IMR-90 (cell line): ENCODE data around the gene MEIS1. TPM values are rescaled to one million over a fixed set of nuclear protein-coding genes. Genes with fewer than 3 reads are reported as not detected.

ENCODE experiments used
- ATAC-seq: fragments of 200-7000 bp; cut with Tn5 transposase; 2 replicates; pipeline ENCODE4 v1.9.1; 2020; ENCODE audit warnings: low read depth, mild to moderate bottlenecking, moderate library complexity
- BruUV-seq: library from RNA; stranded (reverse); fragments of 400-500 nt; replicated peaks from 2 replicates; lab custom pipeline; 2021; lab: Mats Ljungman, UMichigan
- CTCF ChIA-PET: fragments of 300-600 bp; formaldehyde crosslinking; extraction: SDS; loops from one replicate; lab custom pipeline; 2021; ENCODE audit warnings: antibody characterized with exemption; lab: Yijun Ruan, JAX
- POLR2A ChIA-PET: fragments of 300-600 bp; sonication (Branson Sonifier 250); formaldehyde crosslinking; loops from one replicate; lab custom pipeline; 2022; ENCODE audit warnings: antibody characterized with exemption; ENCODE audit not compliant: unreplicated experiment; lab: Charles Lee
- DNase-seq: peaks from one replicate; pipeline ENCODE4 v3.0.0; 2013
- H2AFZ ChIP-seq: replicated peaks from 2 replicates; pipeline ENCODE3; 2013; ENCODE audit warnings: low read length, mild to moderate bottlenecking; ENCODE audit not compliant: poor library complexity
- H2AK5ac ChIP-seq: 2 replicates; pipeline ENCODE4 v1.6.1; 2013; ENCODE audit warnings: low read depth, low read length, inconsistent platforms
- H2AK9ac ChIP-seq: replicated peaks from 2 replicates; pipeline ENCODE3; 2013; ENCODE audit warnings: mild to moderate bottlenecking, low read depth, low read length, moderate library complexity; ENCODE audit not compliant: poor library complexity
- H2BK120ac ChIP-seq: 2 replicates; pipeline ENCODE4 v1.6.1; 2013; ENCODE audit warnings: low read depth, low read length, inconsistent platforms
- H2BK15ac ChIP-seq: 3 replicates; pipeline ENCODE4 v1.6.1; 2013; ENCODE audit warnings: low read depth, low read length, inconsistent platforms
- H2BK20ac ChIP-seq: 2 replicates; pipeline ENCODE4 v1.6.1; 2013; ENCODE audit warnings: low read depth, mild to moderate bottlenecking, inconsistent platforms, low read length, moderate library complexity
- H2BK5ac ChIP-seq: 2 replicates; pipeline ENCODE4 v1.6.1; 2013; ENCODE audit warnings: mild to moderate bottlenecking, low read depth, low read length, inconsistent platforms; ENCODE audit not compliant: poor library complexity, severe bottlenecking
- H3K14ac ChIP-seq: replicated peaks from 2 replicates; pipeline ENCODE4 v1.6.1; 2013; ENCODE audit warnings: low read depth, low read length, inconsistent platforms
- H3K18ac ChIP-seq: 2 replicates; pipeline ENCODE4 v1.6.1; 2013; ENCODE audit warnings: low read depth, low read length, control low read depth
- H3K23ac ChIP-seq: 2 replicates; pipeline ENCODE4 v1.6.1; 2013; ENCODE audit warnings: low read depth, low read length, inconsistent platforms
- H3K27ac ChIP-seq: 2 replicates; pipeline ENCODE4 v1.5.1; 2013; ENCODE audit warnings: mild to moderate bottlenecking, control low read depth, low read length; ENCODE audit not compliant: insufficient read depth
- H3K27me3 ChIP-seq: 2 replicates; pipeline ENCODE4 v1.6.1; 2013; ENCODE audit warnings: low read length; ENCODE audit not compliant: control insufficient read depth, insufficient read depth
- H3K36me3 ChIP-seq: 2 replicates; pipeline ENCODE4 v1.6.1; 2013; ENCODE audit warnings: low read length, mixed read lengths; ENCODE audit not compliant: control insufficient read depth, insufficient read depth
- H3K4ac ChIP-seq: 2 replicates; pipeline ENCODE4 v1.6.1; 2013; ENCODE audit warnings: low read depth, low read length, inconsistent platforms
- H3K4me1 ChIP-seq: 2 replicates; pipeline ENCODE4 v1.6.1; 2013; ENCODE audit warnings: low read length, mixed read lengths; ENCODE audit not compliant: control insufficient read depth, insufficient read depth
- H3K4me2 ChIP-seq: 2 replicates; pipeline ENCODE4 v1.6.1; 2013; ENCODE audit warnings: low read depth, mild to moderate bottlenecking, control low read depth, low read length, moderate library complexity
- H3K4me3 ChIP-seq: 2 replicates; pipeline ENCODE4 v1.5.1; 2013; ENCODE audit warnings: low read depth, mild to moderate bottlenecking, control low read depth, low read length, moderate library complexity; ENCODE audit not compliant: insufficient read depth
- H3K56ac ChIP-seq: 2 replicates; pipeline ENCODE4 v1.6.1; 2013; ENCODE audit warnings: low read length, inconsistent platforms; ENCODE audit not compliant: insufficient read depth; ENCODE audit errors: extremely low read depth
- H3K79me1 ChIP-seq, 2 experiments: 2 replicates each; pipeline ENCODE4 v1.6.1; 2013; ENCODE audit warnings: low read length in 2 of 2, inconsistent platforms in 1 of 2, low read depth in 1 of 2
- H3K9ac ChIP-seq: 2 replicates; pipeline ENCODE4 v1.6.1; 2013; ENCODE audit warnings: low read depth, low read length, control low read depth
- H3K9me1 ChIP-seq: 2 replicates; pipeline ENCODE4 v1.6.1; 2013; ENCODE audit warnings: low read length, inconsistent platforms; ENCODE audit not compliant: insufficient read depth
- H3K9me3 ChIP-seq: 2 replicates; pipeline ENCODE4 v1.6.1; 2013; ENCODE audit warnings: low read length; ENCODE audit not compliant: control insufficient read depth, insufficient read depth
- H4K20me1 ChIP-seq: 2 replicates; pipeline ENCODE4 v1.6.1; 2013; ENCODE audit warnings: low read length, inconsistent platforms; ENCODE audit not compliant: insufficient read depth
- H4K5ac ChIP-seq: 2 replicates; pipeline ENCODE4 v1.6.1; 2013; ENCODE audit warnings: mild to moderate bottlenecking, low read depth, low read length, control low read depth
- H4K8ac ChIP-seq, 2 experiments: 2 replicates each; pipeline ENCODE4 v1.6.1; 2013; ENCODE audit warnings: low read depth in 2 of 2, low read length in 2 of 2, control low read depth in 1 of 2, inconsistent platforms in 1 of 2
- H4K91ac ChIP-seq: 2 replicates; pipeline ENCODE4 v1.6.1; 2013; ENCODE audit warnings: low read depth, low read length, inconsistent platforms; ENCODE audit not compliant: insufficient read depth
- BHLHE40 ChIP-seq: fragments of 150-350 bp; IDR thresholded peaks from 2 replicates; pipeline ENCODE4 v1.6.1; 2016; ENCODE audit warnings: mild to moderate bottlenecking, low read depth, low read length
- CEBPB ChIP-seq: IDR thresholded peaks from 2 replicates; pipeline ENCODE4 v1.6.1; 2012; ENCODE audit warnings: low read depth, low read length, improper control_type of control experiment
- CHD1 ChIP-seq: IDR thresholded peaks from 2 replicates; pipeline ENCODE4 v1.6.1; 2012; ENCODE audit warnings: low read depth, low read length, improper control_type of control experiment
- FOS ChIP-seq: fragments of 150-350 bp; IDR thresholded peaks from 2 replicates; pipeline ENCODE4 v1.6.1; 2016; ENCODE audit warnings: low read depth, low read length
- MAFK ChIP-seq: IDR thresholded peaks from 2 replicates; pipeline ENCODE4 v1.6.1; 2012; ENCODE audit warnings: low read depth, low read length, improper control_type of control experiment
- MAZ ChIP-seq: IDR thresholded peaks from 2 replicates; pipeline ENCODE4 v1.6.1; 2012; ENCODE audit warnings: low read depth, mild to moderate bottlenecking, low read length, improper control_type of control experiment, moderate library complexity, borderline replicate concordance
- MXI1 ChIP-seq: IDR thresholded peaks from 2 replicates; pipeline ENCODE4 v1.6.1; 2012; ENCODE audit warnings: low read depth, mild to moderate bottlenecking, low read length, moderate library complexity, borderline replicate concordance
- POLR2A ChIP-seq: IDR thresholded peaks from 2 replicates; pipeline ENCODE4 v1.6.1; 2012; ENCODE audit warnings: mild to moderate bottlenecking, low read depth, low read length
- RAD21 ChIP-seq: IDR thresholded peaks from 2 replicates; pipeline ENCODE4 v1.6.1; 2012; ENCODE audit warnings: low read length, improper control_type of control experiment
- RCOR1 ChIP-seq: IDR thresholded peaks from 2 replicates; pipeline ENCODE4 v1.6.1; 2012; ENCODE audit warnings: mild to moderate bottlenecking, low read length, improper control_type of control experiment; ENCODE audit not compliant: insufficient replicate concordance
- RFX5 ChIP-seq: IDR thresholded peaks from 2 replicates; pipeline ENCODE4 v1.8.0; 2012; ENCODE audit warnings: low read depth, mild to moderate bottlenecking, low read length, moderate library complexity
- SMC3 ChIP-seq: fragments of 150-350 bp; IDR thresholded peaks from 2 replicates; pipeline ENCODE4 v1.6.1; 2016; ENCODE audit warnings: low read depth, mild to moderate bottlenecking, antibody characterized with exemption, low read length, moderate library complexity
- WGBS, 2 experiments: methylation state at CpG; one replicate each; pipeline versions ENCODE4 v1.1.5 to v1.1.7; 2013; ENCODE audit warnings: missing lambda C conversion rate in 2 of 2; ENCODE audit not compliant: insufficient read length in 1 of 2; ENCODE audit errors: extremely low coverage in 2 of 2; 5-methylcytosine and 5-hydroxymethylcytosine counted together
- dilution Hi-C: fragments of 300-500 bp; cut with HindIII; formaldehyde crosslinking; loops from one replicate; pipeline ENCODE4 v1.14.3; 2018; ENCODE audit warnings: low sequenced_read_pairs; ENCODE audit not compliant: unreplicated experiment
- in situ Hi-C: fragments of 300-500 bp; cut with MboI; formaldehyde crosslinking; loops from 3 replicates; pipeline ENCODE4 v1.14.3; 2019; ENCODE audit warnings: low sequenced_read_pairs, inconsistent platforms, mixed read lengths
- intact Hi-C: fragments of 100-400 bp; cut with micrococcal nuclease; formaldehyde crosslinking; loops from 2 replicates; pipeline ENCODE4 v1.10.0; 2022
- polyA plus RNA-seq, 3 experiments: library from polyadenylated mRNA; depleted of rRNA; stranded (reverse); fragments of >200 nt; gene quantifications; 2 replicates each; pipeline ENCODE4 v1.2.3, GENCODE V29; 2012; ENCODE audit warnings: low replicate concordance in 1 of 3
- total RNA-seq: library from RNA; depleted of rRNA; stranded (reverse); fragments of >200 nt; gene quantifications from 2 replicates; pipeline ENCODE4 v1.2.3, GENCODE V29; 2012
- TF ChIP-seq, protein P1 (sequence below): fragments of 150-350 bp; IDR thresholded peaks from 2 replicates; pipeline ENCODE4 v1.6.1; 2016; ENCODE audit warnings: low read depth, mild to moderate bottlenecking, low read length, moderate library complexity, borderline replicate concordance
- TF ChIP-seq, protein P2 (sequence below): fragments of 150-350 bp; IDR thresholded peaks from 2 replicates; pipeline ENCODE4 v1.6.1; 2017; ENCODE audit warnings: mild to moderate bottlenecking, antibody characterized with exemption, low read length, low read depth
- TF ChIP-seq, protein P3 (sequence below): conservative IDR thresholded peaks from 2 replicates; pipeline ENCODE4 v1.5.1; 2012; ENCODE audit warnings: mild to moderate bottlenecking, low read depth, low read length, improper control_type of control experiment

Gene MEIS1
- total and polyA plus RNA-seq, 2 of the 4 experiments (the other 2 are of a cell fraction), result 54.4 to 157 TPM

DNA sequence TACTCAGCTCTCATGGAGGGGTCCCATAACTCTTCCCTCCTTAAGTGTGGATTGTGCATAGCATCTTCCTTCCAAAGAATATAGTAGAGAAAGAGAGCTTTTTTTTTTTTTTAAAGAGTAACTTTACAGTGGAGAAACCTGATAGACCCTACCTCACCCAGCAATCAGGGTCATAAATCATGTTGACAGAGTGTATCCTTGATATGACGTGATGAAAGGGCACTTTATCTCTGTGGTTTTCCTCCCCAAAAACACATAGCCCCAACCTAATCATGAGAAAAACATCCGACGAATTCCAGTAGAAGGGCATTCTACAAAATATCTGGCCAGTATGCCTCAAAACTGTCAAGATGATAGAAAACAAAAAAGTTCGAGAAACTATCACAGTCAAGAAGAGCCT is 29.5 kb upstream of the MEIS1 start:
- Histone ChIP-seq H3K18ac (no peak overlapping the region), H2AK5ac (no peak overlapping the region), H3K9ac (no peak overlapping the region), H3K4ac (no peak overlapping the region), H3K4me2 (no peak overlapping the region), H3K9me3 (0 out of 2 replicates have a peak, but pooled peaks cover 1% of the 10 kb centered on the region), H3K56ac (no peak overlapping the region), H2AK9ac (no peak overlapping the region), H4K20me1 (no peaks in the 10 kb centered on the region), H3K4me1 (no peaks in the 10 kb centered on the region), H3K14ac (no peak overlapping the region), H4K91ac (no peak overlapping the region), H4K5ac (no peak overlapping the region), H3K27me3 (peaks cover 4% of the 10 kb centered on the region), H3K36me3 (no peaks in the 10 kb centered on the region), H2BK15ac (no peak overlapping the region), H4K8ac (no peak overlapping the region), H2BK20ac (no peak overlapping the region), H2BK5ac (no peak overlapping the region), H2BK120ac (no peak overlapping the region), H3K23ac (no peak overlapping the region), H3K9me1 (no peaks in the 10 kb centered on the region), H2AFZ (no peak overlapping the region), H3K27ac (no peak overlapping the region), H3K79me1 (no peaks in the 10 kb centered on the region), H3K4me3 (no peak overlapping the region)
- no TSS peak for BruUV-seq
- CTCF ChIA-PET, result no interaction called here
- intact Hi-C loops (no loop called here), in situ Hi-C loops (loop anchor here (25.0 kb wide), 1 partner anchor 768 kb away; no protein-coding TSS in a partner anchor), dilution Hi-C loops (no loop called here)
- no CpG with 5 or more reads among the region's 4 CpGs for WGBS, 2 experiments
- TF ChIP-seq MXI1, result no peak
- no peak for TF ChIP-seq SMC3
- TF ChIP-seq, protein P1, sequence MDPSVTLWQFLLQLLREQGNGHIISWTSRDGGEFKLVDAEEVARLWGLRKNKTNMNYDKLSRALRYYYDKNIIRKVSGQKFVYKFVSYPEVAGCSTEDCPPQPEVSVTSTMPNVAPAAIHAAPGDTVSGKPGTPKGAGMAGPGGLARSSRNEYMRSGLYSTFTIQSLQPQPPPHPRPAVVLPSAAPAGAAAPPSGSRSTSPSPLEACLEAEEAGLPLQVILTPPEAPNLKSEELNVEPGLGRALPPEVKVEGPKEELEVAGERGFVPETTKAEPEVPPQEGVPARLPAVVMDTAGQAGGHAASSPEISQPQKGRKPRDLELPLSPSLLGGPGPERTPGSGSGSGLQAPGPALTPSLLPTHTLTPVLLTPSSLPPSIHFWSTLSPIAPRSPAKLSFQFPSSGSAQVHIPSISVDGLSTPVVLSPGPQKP, result no peak
- TF ChIP-seq, protein P2, sequence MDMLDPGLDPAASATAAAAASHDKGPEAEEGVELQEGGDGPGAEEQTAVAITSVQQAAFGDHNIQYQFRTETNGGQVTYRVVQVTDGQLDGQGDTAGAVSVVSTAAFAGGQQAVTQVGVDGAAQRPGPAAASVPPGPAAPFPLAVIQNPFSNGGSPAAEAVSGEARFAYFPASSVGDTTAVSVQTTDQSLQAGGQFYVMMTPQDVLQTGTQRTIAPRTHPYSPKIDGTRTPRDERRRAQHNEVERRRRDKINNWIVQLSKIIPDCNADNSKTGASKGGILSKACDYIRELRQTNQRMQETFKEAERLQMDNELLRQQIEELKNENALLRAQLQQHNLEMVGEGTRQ, result no peak
- TF ChIP-seq MAZ, result no peak
- TF ChIP-seq RAD21, result no peak
- TF ChIP-seq RCOR1, result no peak
- no peak for TF ChIP-seq CHD1
- TF ChIP-seq, protein P3, sequence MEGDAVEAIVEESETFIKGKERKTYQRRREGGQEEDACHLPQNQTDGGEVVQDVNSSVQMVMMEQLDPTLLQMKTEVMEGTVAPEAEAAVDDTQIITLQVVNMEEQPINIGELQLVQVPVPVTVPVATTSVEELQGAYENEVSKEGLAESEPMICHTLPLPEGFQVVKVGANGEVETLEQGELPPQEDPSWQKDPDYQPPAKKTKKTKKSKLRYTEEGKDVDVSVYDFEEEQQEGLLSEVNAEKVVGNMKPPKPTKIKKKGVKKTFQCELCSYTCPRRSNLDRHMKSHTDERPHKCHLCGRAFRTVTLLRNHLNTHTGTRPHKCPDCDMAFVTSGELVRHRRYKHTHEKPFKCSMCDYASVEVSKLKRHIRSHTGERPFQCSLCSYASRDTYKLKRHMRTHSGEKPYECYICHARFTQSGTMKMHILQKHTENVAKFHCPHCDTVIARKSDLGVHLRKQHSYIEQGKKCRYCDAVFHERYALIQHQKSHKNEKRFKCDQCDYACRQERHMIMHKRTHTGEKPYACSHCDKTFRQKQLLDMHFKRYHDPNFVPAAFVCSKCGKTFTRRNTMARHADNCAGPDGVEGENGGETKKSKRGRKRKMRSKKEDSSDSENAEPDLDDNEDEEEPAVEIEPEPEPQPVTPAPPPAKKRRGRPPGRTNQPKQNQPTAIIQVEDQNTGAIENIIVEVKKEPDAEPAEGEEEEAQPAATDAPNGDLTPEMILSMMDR, result no peak
- no peak for TF ChIP-seq FOS
- TF ChIP-seq RFX5, result no peak
- no peak for TF ChIP-seq BHLHE40
- no peak for TF ChIP-seq CEBPB
- TF ChIP-seq MAFK, result no peak
- TF ChIP-seq POLR2A, result no peak
- ATAC-seq, result no peak
- POLR2A ChIA-PET, result interaction anchor here (0.6 kb wide), 1 partner anchor 434 kb away, joined by 5 read pairs; no protein-coding TSS in a partner anchor
- no peak for DNase-seq
